ENCODE measurements around the gene LCORL.

DNA sequence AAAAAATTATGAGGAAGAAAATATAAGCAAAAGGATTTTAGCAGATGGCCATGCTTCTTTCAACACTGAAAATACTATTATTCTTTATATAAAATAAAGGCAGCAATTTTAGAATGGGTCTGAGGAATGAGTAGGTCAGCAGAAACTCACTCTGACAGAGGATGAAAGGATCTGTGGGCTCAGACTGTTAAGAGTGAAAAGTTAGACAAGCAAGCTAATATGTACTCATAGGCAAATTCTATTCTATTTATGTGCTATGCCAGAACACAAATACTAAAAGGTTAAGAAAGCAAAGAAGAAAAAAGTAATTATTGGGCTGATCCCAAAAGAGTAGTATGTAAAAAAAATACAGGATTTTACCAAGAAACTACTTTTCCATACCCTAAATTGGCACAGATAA, 13.9 kb downstream of the LCORL start:
- TF ChIP-seq, protein P1, sequence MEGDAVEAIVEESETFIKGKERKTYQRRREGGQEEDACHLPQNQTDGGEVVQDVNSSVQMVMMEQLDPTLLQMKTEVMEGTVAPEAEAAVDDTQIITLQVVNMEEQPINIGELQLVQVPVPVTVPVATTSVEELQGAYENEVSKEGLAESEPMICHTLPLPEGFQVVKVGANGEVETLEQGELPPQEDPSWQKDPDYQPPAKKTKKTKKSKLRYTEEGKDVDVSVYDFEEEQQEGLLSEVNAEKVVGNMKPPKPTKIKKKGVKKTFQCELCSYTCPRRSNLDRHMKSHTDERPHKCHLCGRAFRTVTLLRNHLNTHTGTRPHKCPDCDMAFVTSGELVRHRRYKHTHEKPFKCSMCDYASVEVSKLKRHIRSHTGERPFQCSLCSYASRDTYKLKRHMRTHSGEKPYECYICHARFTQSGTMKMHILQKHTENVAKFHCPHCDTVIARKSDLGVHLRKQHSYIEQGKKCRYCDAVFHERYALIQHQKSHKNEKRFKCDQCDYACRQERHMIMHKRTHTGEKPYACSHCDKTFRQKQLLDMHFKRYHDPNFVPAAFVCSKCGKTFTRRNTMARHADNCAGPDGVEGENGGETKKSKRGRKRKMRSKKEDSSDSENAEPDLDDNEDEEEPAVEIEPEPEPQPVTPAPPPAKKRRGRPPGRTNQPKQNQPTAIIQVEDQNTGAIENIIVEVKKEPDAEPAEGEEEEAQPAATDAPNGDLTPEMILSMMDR (IDR thresholded peaks at IDR 0.05; ENCODE audit: insufficient read depth, low read depth, low read length) = no peak
- no peak for TF ChIP-seq EZH2 (IDR thresholded peaks at IDR 0.05; ENCODE audit: insufficient read depth, low read length)
